CD4-positive, alpha-beta T cell treated with Interleukin-1 beta for 1 hour (primary cell): ENCODE measurements around the gene SLC1A4.
A peak's percentile ranks its signal among the peaks of the same experiment; 100 is the strongest.
"Not testable (repeated sequence)": the region's sequence is repeated elsewhere in the genome, so short reads cannot be mapped to it uniquely, and the experiment has no call there.

Experiments used
- DNase-seq, 2 donors: peaks; one replicate each; pipeline ENCODE4 v3.0.0-alpha.2; 2020 to 2022

Gene SLC1A4

DNA sequence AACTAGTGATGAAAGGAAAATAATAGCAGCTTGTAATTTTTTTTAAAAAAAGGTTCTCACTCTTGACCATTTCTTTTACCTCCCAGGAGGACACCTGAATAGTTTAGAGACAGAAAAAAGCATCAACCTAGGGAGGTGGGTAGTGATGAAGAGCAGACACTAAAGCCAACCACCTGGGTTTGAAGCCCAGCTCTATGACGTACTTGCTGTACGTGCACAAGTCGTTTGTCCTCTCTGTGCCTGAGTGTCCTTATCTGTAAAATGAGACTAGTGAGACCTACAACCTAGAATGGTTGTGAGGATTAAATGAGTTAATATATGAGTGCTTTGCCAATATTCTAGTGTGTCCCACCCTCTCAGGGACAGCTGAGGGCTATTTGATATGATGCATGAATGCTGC lies 5.8 kb downstream of the SLC1A4 start:
- DNase-seq = no peak

DNA sequence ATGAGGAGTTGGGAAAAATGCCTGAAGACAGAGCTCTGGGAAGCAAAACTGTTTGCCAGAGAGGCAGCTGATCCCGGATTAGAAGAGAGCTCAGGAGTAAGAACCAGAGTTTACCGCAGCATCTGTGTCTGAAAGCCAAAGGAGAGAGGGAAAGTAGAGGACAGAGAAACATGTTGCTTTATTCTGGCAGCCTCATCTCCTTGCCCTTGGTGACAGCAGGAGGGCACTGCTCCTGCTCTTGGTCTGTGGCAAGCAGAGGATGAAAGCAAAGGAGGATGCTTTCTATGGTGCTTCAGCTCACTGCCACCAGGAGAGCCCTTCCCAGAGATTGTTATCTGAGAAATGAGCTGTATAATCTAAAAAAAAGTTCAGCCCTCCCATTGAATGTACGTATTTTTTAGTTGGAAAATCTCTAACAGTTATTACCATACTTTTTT lies 7.7 kb downstream of the SLC1A4 start:
- no peak for DNase-seq

DNA sequence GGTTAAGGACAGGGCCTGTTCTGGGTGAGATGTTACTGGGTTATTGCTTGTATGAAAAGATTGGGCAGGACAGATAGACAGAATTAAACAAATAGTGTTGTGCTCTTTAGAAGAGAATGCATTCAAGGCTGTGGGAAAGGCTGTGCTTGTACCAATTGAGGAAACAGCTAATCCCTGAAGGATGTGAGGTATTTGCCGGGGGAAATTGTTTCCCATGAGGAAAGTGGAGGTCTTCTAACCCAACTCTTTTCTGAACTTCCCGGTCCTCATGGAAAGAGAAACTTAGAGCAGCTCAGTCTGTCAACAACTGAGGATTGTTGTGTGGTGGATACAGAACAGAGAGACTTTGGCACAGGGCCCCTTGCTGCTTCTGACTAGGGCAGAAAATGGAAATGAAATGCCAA lies 9.5 kb downstream of the SLC1A4 start:
- DNase-seq = no peak

DNA sequence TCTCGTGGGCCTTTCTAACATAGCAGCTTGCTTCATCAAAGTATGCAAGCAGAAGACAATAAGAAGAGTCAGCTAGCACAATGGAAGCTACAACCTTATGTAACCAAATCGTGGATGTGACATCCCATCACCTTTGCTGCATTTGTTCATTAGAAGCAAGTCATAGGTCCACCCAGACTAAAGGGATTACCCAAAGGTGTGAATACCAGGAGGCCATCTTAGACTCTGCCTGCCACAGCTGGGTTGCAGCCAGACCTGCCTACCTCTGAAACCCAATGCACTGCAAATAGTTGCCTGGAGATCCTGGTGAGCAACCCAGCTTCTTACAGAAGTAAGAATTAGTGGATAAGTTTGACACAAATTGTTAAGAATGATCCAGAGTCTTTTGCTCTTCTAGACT lies 10.6 kb downstream of the SLC1A4 start:
- DNase-seq = no peak

DNA sequence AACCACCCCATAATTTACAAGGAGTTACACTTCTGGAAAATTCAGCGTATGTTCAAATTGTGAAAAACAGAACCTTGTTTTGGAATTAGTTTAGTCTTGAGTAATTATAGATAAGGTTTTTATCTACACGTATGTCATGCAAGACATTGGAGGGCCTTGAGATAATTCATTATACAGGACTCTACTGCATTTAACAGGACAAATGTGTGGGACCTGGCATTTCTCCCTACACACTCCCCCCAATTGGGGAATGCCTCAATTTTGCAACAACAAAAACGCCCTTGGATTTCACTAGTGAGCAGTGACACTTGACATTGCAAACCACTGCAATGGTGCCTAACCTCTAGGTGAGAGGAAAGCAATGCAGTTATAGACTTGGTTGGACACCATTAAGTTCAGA lies 11.4 kb downstream of the SLC1A4 start:
- DNase-seq = no peak

DNA sequence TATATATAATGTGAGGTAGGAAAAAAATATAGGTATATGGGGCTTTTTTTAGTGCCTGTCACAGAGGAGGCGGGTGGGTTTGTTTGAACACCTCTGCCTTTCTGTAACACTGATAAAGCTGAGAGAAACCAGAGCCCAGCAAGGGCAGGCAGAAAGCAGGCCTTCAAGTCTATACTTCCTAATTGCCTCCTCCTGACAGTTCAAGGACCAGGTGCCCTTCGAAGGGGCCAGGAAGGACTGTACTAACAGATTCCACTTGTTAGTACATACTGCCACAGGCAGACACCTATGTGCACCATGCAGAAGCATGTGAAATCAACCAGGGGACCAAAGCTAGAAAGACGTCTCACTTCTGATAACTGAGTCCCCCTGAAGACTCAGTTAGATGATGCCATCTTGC lies 13.8 kb downstream of the SLC1A4 start:
- DNase-seq = no peak

DNA sequence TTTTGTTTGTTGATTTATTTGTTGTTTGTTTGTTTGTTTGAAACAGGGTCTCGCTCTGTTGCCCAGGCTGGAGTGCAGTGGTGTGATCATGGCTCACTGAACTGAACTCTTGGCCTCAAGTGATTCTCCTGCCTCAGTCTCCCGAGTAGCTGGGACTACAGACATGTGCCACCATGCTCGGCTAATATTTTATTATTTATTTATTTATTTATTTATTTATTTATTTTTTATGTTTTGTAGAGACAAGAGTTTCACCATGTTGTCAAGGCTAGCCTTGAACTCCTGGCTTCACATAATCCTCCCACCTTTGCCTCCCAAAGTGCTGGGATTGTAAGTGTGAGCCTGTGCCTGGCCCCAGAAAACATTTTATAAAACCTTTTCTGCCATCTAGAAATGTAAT lies 15.0 kb downstream of the SLC1A4 start:
- not testable (repeated sequence) for DNase-seq

DNA sequence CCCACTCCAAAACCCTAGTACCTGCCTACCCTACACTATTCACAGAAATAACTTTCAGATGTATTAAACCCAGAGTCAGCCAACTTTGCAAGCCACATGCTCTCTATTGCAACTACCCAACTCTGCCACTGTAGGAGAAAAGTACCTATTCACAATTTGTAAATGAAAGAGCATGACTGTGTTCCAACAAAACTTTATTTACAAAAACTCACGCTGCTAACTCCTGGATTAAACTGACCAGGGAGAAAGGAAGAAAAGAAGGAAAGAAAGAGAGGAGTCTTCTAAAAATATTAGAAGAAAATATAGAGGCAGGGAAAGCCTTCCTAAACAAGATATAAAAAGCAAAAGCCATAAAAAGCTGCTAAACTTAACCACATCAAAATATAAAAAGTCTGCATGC lies 24.6 kb downstream of the SLC1A4 start:
- DNase-seq = no peak

DNA sequence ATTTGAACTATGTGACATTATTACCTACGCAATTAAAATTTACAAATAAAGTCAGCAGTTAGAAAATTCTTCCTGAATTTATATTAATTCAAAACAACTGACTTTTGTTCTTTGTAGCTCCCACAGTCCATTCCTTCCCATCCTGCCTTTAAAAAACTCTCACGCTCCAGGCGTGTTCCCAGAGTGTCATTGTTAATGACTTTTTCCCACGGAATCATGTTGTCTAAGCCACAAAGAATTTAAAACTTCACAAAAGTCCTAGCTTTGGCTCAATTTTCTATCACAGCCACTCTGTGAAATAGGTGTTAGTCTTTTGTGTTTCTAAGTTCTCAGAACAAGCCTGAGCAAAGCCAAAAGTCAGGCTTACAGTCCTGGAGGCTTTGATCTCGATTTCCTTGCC lies 26.5 kb downstream of the SLC1A4 start:
- DNase-seq = no peak

DNA sequence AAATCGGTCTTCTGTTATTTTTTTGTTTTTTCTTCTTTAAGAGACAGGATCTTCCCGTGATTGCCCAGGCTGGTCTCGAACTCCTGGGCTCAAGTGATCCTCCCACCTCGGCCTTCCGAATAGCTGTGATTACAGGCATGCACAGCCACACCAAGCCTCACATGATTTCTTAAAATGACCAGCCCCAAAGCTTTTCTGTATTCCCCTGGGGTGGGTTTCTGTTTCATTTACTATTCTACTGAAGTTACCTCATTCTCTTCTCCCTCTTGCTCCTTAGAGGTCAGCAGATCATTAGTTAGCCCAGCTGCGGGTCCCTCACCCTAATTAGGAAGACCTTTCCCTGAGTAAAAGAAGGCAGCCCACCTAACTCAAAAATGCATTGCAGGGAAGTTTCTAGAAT lies 27.6 kb downstream of the SLC1A4 start:
- no peak for DNase-seq

DNA sequence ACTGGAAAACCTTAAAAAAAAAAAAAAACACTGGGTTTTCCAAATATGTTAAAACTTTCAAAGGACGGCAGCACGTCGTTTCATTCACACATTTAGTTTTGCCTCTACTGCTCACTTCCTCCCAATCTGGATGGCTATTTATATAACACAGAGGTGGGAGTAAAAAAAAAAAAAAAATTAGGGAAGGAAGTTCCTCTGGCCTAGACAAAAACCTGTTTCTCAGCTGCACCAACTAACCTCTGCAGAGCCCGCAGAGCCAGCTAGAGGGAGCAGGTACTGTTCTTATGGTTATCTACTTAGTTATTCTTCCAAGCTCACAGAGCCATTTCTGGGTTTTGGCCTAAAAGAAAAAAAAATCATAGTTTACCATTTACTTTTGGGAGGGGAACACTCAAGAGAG lies 28.1 kb downstream of the SLC1A4 start:
- peak in 1 of 2 donors; percentile 53 for DNase-seq

DNA sequence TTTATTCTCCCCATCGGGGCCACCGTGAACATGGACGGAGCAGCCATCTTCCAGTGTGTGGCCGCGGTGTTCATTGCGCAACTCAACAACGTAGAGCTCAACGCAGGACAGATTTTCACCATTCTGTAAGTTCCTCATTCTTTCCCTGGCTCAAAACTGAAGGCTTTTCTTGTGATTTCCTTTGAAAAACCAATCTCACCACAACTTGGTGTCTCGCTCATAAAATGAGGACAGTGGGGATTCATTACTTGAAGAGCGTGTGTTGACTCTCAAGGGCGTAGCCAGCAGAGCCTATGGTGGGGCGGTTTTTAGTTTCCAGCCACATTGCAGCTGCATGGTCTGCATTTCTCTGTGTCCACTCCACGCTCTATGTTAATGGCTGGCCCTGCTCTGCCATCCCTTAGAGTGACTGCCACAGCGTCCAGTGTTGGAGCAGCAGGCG lies 29.0 kb downstream of the SLC1A4 start:
- peak in 1 of 2 donors; percentile 50 for DNase-seq

DNA sequence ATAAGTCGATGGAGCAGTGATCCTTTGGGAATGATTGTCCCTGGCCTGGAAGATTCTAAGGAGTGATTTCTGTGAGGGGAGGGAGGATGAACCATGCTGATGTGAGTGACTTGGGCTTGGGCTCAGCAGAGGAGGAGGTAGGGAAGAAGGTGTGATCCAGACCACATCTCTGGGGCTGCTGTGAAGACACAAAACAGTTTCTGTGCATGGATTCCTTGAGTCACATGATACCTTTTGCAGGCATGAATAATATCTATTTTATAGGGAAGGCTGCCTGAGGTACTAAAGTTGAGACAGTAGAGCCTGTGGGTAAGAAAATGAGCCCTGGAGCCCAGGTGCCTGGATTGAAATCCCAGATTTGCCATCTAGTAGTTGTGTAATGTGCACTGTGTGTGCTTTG lies 29.8 kb downstream of the SLC1A4 start:
- DNase-seq = no peak

DNA sequence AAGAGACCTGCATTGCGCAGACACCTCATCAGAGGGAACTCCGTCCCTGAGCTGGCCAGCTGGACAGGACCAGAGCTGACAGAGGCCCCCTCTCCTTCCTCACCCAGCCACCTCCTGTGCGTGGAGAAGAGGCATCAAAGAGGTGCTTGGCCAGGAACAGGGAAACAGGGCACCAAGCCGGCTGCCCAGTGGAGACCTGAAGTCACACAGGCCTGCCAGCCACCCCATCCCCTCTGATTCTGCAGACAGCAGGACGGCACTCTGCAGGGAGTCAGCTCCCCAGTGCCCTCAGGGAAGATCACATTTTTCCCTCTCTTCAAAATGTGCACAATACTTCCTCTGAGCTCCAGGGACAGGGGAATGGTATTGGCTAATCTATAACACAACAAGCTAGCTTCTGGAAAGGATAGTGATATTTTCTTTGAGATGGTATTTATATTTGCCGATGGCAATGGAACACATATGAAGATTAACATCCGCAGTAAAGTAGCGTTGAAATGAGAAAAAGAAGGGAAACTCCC lies 30.5 kb downstream of the SLC1A4 start:
- no peak for DNase-seq

DNA sequence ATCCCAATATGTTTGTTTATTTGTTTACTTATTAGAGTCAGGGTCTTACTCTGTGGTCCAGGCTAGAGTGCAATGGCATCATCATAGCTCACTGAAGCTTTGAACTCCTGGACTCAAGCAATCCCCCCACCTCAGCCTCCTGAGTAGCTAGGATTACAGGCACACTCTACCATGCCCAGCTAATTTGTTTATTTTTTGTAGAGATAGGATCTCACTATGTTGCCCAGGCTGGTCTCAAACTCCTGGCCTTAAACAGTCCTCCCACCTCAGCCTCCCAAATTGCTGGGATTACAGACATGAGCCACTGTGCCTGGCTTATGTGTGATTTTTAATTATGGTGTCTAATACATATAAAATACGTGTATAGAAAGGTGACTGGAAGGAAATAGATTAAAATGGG lies 31.1 kb downstream of the SLC1A4 start:
- DNase-seq = not testable (repeated sequence)

DNA sequence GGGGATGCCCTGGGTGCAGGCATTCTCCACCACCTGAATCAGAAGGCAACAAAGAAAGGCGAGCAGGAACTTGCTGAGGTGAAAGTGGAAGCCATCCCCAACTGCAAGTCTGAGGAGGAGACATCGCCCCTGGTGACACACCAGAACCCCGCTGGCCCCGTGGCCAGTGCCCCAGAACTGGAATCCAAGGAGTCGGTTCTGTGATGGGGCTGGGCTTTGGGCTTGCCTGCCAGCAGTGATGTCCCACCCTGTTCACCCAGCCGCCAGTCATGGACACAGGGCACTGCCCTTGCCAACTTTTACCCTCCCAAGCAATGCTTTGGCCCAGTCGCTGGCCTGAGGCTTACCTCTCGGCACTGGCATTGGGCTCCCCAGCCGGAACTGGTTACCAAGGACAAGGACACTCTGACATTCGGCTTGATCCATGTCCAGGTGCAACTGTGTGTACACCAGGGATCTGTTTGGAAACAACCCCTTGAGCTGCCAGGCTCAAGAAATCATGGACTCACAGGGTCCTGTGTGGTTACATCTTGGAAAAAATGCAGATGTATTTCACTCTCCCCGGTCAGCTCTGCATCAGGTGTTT lies 31.8 kb downstream of the SLC1A4 start:
- DNase-seq = no peak

DNA sequence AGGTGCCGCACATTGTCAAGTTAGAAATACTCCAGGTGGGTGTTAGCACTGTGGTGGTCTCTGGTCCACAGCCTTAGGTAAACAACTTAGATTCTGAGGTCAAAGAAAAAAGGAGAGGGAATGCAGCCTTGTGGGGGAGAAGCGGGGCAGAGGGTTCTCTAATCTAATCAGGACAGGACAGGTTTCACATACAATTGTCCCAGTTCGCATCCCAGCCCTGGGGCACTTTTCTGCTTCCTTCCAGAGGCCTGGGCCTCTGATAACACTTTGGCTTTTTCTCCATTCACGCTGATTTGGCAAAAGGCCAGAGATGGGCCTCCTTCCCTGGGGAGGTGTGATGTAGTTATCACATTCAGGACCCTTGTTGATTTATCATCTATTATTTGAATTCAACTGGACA lies 32.5 kb downstream of the SLC1A4 start:
- DNase-seq = no peak

DNA sequence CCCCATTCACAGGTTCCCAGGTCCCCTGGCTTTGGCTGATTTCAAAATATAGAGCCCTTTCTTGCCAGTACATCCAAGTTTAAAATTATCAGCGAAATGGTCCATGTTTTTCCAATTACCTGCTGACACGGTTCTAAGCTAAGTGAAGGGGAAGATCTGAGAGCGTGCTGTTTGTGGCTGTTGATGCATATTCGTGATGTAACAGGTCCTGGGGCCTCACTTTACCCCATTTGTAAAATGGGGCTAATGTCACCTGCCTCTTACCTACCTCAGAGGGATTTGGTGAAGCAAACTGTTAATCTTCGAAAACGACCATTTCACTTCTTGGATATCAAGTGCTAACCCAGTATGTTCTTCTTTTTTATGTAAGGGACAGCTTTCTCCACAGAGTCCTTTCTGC lies 33.0 kb downstream of the SLC1A4 start:
- DNase-seq = no peak

DNA sequence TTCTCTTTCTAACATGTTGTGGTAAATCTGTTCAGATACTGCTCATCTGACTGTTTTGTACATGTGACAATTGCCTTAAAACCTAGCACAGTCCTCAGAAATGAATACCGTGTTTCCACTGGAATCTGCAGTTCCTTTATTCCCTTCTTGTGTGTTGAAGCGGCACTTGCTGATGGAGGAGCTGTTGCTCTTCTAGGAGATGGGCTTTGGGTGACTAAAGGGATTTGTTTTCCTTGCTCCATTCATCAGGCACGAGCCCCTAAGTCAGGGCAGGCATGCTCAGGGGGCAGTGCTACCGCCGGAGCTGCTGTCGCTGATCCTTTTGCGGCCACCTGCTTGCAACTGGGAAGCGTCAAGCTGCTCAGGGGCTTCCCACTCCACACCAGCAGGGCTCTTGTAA lies 34.5 kb downstream of the SLC1A4 start:
- DNase-seq = no peak

DNA sequence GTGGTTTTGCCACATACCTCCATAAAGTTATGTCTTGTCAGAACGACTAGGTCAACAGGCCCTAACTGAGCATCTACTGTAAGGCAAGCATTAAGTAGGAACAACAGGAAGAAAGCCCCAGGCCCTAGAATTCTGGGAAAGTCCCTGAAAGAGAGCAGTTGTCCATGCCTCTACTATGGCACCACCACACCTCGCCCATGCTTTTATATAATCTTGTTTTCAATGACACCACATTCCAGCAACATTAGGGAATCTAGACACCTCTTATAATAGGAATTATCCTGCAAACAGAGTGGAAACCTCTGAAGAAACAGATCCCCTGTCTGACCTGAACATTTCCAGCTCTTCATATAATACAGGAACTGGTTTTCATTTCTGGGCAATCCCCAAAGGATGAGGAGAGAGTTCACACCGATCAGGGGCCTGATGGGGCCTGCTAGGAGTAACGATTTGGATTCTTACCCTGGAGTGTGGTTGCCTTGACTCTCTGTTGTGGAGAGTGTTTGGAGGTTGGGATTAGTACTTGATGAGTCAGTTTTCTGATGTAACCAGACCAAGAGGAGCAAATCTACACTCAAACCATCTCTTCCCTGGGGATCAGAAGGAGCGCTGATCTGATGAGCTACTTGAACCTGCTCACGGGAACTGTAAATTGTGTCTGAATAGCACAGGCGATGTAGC lies 35.1 kb downstream of the SLC1A4 start:
- no peak for DNase-seq

DNA sequence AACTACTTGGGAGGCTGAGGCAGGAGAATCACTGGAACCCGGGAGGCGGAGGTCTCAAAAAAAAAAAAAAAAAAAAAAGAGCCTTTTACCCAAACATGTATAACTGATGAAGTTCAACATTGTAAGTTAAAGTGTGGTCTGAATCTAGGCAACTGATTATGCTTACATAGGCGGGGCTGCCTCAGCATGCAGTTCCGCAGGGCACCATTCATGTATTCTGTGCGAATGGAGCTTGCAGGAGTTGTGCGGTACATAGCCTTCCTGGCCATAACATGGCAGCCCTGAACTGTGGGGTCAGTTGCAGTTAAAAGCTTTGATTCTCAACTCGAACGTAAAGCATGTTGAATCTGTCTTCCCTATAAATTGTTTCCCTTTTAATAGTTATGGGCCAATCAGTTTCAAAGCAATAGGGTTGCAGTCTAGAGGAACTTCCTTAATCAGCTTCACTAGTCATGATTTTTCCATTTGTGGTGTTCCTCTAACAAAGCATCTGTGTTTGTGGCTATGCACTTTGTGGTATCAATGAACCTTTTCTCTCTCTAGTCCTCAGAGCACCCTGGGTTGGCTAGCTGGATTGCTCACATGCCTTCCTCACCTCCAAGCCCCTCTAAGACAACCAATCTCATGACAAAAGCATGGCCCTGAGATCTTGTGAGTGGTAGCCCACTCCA lies 36.4 kb downstream of the SLC1A4 start:
- DNase-seq = no peak

DNA sequence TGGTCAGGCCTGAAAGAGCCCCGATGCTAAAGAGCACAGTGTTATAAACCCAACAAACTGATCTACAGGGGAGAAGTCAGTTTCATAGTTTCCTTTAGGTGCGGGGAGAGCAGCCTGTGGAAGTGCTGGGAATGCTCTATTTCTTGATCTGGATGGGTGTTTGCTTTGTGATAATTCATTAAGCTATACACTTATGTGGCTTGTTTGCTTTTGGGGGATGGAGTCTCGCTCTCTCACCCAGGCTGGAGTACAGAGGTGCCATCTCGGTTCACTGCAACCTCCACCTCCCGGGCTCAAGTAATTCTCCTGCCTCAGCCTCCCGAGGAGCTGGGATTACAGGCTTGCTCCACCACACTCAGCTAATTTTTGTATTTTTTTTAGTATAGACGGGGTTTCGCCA lies 37.0 kb downstream of the SLC1A4 start:
- DNase-seq = no peak

DNA sequence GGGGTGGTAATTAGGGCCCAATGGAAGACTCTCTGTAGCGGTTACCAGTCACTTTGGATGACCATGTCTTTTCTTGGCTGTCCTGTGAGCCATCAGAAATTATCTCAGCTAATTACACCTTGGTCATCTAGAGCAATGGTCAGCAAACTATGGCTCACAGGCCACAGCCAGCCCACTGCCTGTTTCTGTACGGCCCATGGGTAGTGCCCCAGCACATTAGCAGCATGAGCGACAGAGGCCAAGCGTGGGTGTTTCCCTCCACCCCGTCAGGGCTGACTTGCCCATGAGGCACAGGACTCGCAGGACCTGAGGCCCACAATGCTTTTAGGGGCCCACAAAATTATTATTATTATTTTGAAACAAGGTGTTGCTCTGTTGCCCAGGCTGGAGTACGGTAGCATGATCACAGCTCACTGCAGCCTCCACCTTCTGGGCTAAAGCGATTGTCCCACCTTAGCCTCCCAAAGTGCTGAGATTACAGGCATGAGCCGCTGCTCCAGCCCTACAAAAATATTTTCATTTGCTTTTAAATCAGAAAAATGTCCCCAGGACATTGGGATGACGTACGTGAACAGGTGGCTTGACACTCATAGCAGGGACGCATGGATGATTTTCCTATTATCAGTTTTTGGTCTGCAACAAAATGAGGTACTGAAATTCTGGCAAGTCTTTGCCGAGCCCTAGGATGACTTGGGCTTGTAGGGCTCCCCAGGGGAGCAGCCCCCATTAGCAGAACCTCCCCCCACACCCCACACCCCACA lies 37.7 kb downstream of the SLC1A4 start:
- peak in 1 of 2 donors; percentile 49 for DNase-seq
